HG03469 (cell line): Measurements from ENCODE around the gene DGAT2.

ENCODE experiments used
- ATAC-seq: cut with Tn5 transposase; IDR thresholded peaks from one replicate; pipeline ENCODE4 v1.9.1; 2021; ENCODE audit warnings: mild to moderate bottlenecking, moderate library complexity, moderate number of reproducible peaks; ENCODE audit not compliant: unreplicated experiment

The DGAT2 gene

GRCh38 chr11:75821202-75821601 lies 52.6 kb downstream of the DGAT2 start:
- ATAC-seq = no peak

- no peak for ATAC-seq
Observed at GRCh38 chr11:75822541-75822940, 54.0 kb downstream of the DGAT2 start.

GRCh38 chr11:75823415-75823814 lies 54.8 kb downstream of the DGAT2 start:
- no peak for ATAC-seq

GRCh38 chr11:75823946-75824345 lies 55.4 kb downstream of the DGAT2 start:
- no peak for ATAC-seq

- ATAC-seq = no peak
Observed at GRCh38 chr11:75826461-75827230, 58.1 kb downstream of the DGAT2 start.

- ATAC-seq = no peak
Observed at GRCh38 chr11:75827562-75827961, 59.0 kb downstream of the DGAT2 start.

- ATAC-seq = no peak
Observed at GRCh38 chr11:75831915-75832502, 63.4 kb downstream of the DGAT2 start.

GRCh38 chr11:75834728-75835127 lies 66.2 kb downstream of the DGAT2 start:
- ATAC-seq = no peak

GRCh38 chr11:75836417-75836816 lies 67.8 kb downstream of the DGAT2 start:
- ATAC-seq = no peak

GRCh38 chr11:75839851-75840250 lies 71.3 kb downstream of the DGAT2 start:
- ATAC-seq = no peak

- ATAC-seq = no peak
Observed at GRCh38 chr11:75840522-75840921, 71.9 kb downstream of the DGAT2 start.

- no peak for ATAC-seq
Observed at GRCh38 chr11:75841739-75842138, 73.2 kb downstream of the DGAT2 start.

GRCh38 chr11:75845324-75845723 lies 76.7 kb downstream of the DGAT2 start:
- no peak for ATAC-seq

GRCh38 chr11:75849894-75850293 lies 81.3 kb downstream of the DGAT2 start:
- ATAC-seq = no peak

- no peak for ATAC-seq
Observed at GRCh38 chr11:75850787-75851186, 82.2 kb downstream of the DGAT2 start.
